GM19025 (cell line): ENCODE results near the gene PPP1R7.

ENCODE experiments used
- ATAC-seq: cut with Tn5 transposase; IDR thresholded peaks from one replicate; pipeline ENCODE4 v1.9.1; 2021; ENCODE audit warnings: mild to moderate bottlenecking, low read depth, moderate library complexity; ENCODE audit not compliant: unreplicated experiment

The PPP1R7 gene

GRCh38 chr2:241157841-241158545, 7.7 kb downstream of the PPP1R7 start:
- no peak for ATAC-seq

GRCh38 chr2:241158546-241158900, 8.3 kb downstream of the PPP1R7 start:
- no peak for ATAC-seq

GRCh38 chr2:241159116-241159515, 8.8 kb downstream of the PPP1R7 start:
- ATAC-seq, result no peak

- no peak for ATAC-seq
These were observed 10.1 kb downstream of the PPP1R7 start for GRCh38 chr2:241160318-241160717.

GRCh38 chr2:241161646-241162281, 11.5 kb downstream of the PPP1R7 start:
- no peak for ATAC-seq

- ATAC-seq, result no peak
These were observed 13.4 kb downstream of the PPP1R7 start for GRCh38 chr2:241163601-241164118.

- ATAC-seq, result no peak
These were observed 18.1 kb downstream of the PPP1R7 start for GRCh38 chr2:241168366-241168765.

- no peak for ATAC-seq
These were observed 23.3 kb downstream of the PPP1R7 start for GRCh38 chr2:241173557-241173956.

GRCh38 chr2:241177526-241178334, 27.5 kb downstream of the PPP1R7 start:
- ATAC-seq, result no peak

- no peak for ATAC-seq
These were observed 28.7 kb downstream of the PPP1R7 start for GRCh38 chr2:241178961-241179360.

GRCh38 chr2:241179899-241180298, 29.6 kb downstream of the PPP1R7 start:
- no peak for ATAC-seq

- no peak for ATAC-seq
These were observed 30.2 kb downstream of the PPP1R7 start for GRCh38 chr2:241180495-241180894.

- ATAC-seq, result no peak
These were observed 31.9 kb downstream of the PPP1R7 start for GRCh38 chr2:241182126-241182525.

- no peak for ATAC-seq
These were observed 32.4 kb downstream of the PPP1R7 start for GRCh38 chr2:241182531-241183133.

- ATAC-seq, result no peak
These were observed 33.0 kb downstream of the PPP1R7 start for GRCh38 chr2:241183221-241183620.

GRCh38 chr2:241184901-241185300, 34.6 kb downstream of the PPP1R7 start:
- ATAC-seq, result no peak

GRCh38 chr2:241185961-241186360, 35.7 kb downstream of the PPP1R7 start:
- no peak for ATAC-seq

GRCh38 chr2:241187101-241187917, 37.0 kb downstream of the PPP1R7 start:
- no peak for ATAC-seq

GRCh38 chr2:241187918-241188234, 37.6 kb downstream of the PPP1R7 start:
- no peak for ATAC-seq
